Airway epithelial cell (primary cell): ENCODE measurements around the gene ASB3. TPM values are rescaled to one million over a fixed set of nuclear protein-coding genes. Genes with fewer than 3 reads are reported as not detected.

Source experiments
- total RNA-seq: library from RNA; depleted of rRNA; stranded (reverse); fragments of >200 nt; gene quantifications from 2 replicates; pipeline ENCODE4 v1.2.3, GENCODE V29; 2015

Gene ASB3, protein sequence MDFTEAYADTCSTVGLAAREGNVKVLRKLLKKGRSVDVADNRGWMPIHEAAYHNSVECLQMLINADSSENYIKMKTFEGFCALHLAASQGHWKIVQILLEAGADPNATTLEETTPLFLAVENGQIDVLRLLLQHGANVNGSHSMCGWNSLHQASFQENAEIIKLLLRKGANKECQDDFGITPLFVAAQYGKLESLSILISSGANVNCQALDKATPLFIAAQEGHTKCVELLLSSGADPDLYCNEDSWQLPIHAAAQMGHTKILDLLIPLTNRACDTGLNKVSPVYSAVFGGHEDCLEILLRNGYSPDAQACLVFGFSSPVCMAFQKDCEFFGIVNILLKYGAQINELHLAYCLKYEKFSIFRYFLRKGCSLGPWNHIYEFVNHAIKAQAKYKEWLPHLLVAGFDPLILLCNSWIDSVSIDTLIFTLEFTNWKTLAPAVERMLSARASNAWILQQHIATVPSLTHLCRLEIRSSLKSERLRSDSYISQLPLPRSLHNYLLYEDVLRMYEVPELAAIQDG
- 10.6 and 12.5 TPM in 2 replicates for total RNA-seq

DNA sequence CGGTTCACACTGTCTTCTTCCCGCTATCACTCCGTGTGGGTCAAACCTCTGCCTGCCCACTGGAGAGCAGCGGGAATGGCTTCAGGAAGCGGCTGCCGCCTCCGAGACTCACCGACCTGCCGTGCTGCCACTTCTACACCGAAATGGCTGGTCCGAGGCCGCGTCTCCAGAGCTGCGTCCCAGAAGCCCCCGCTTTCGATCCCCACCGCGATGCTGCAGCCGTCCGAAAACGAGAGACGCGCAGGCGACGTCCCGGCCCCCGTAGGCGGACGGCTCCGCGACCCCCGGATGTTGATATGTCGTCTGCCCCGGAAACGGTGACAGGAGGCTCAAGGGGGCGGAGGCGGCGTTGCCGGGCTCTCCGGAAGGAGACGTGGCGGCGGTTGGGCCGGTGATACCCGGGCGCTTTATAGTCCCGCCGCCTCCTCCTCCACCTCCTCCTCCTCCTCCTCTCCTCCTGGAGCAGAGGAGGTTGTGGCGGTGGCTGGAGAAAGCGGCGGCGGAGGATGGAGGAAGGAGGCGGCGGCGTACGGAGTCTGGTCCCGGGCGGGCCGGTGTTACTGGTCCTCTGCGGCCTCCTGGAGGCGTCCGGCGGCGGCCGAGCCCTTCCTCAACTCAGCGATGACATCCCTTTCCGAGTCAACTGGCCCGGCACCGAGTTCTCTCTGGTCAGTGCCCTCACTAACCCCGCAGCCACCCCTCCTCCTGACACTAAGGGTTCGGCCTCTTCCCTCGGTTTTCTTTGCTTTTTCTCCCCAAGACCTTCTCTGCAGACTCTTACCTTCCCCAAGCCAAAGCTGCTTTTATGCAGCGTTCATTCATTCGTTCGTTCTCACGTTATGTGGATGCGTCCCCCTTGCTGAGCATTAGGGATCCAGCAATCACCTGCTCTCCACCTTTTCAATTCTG lies at the start of gene ASB3, which contains the start of gene ERLEC1:
Gene ASB3, minus strand, starts transcription at position 249 of the 909 bp plus-strand sequence. CDS start 21,381 bp downstream, outside the sequence.
Gene ERLEC1, plus strand, starts transcription at position 340 of the 909 bp plus-strand sequence. Its CDS starts 167 bp downstream, at position 507.

DNA sequence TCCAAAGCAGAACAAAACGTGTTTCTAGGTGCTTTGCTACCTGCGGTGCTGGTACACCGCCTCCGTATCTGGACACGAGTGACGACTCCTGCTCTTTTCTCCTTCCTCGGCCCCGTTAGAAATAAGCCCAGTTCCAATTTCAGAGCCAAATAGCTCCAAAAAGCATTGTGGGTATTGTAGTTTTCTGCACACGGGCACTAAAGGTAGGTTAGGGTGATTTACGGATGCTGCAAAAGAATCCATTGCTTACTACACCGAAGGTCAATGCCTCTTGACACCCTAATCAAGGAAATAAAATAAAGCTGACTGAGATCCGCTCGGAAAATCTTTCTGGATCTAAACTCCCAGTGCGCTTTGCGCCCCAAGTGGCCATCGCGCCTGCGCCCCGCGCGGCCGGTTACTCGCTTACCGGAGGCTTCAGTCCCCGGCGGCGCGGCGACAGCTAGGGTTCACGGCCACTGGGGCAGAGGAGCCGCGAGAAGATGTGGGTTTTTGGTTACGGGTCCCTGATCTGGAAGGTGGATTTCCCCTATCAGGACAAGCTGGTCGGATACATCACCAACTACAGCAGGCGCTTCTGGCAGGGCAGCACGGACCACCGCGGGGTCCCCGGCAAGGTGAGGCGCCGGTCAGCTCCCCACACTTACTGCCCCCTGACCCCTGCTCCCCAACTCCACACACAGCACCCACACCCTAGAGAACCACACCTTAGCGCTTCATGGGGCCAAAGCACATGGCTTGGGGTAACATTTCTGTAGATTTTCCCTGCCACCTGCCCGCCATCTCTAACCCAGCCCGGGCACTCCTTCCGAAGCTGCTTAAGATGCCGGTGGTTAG lies 19.1 kb downstream of the ASB3 start, which contains the start of gene CHAC2:
Gene CHAC2, plus strand, starts transcription at position 400 of the 837 bp plus-strand sequence. Its CDS starts 83 bp downstream, at position 483.

Other genes with a start within 250 kb of the ASB3 start
- gene CHAC2, start 19.1 kb downstream of the ASB3 start, total RNA-seq = 10.6 and 13.3 TPM in 2 replicates
- 43.3 and 48.6 TPM in 2 replicates for gene ERLEC1, start 91 bp upstream of the ASB3 start, total RNA-seq
- gene GPR75, start 73.0 kb upstream of the ASB3 start, total RNA-seq = 0.05 and 0.78 TPM in 2 replicates
- 27.7 and 44.3 TPM in 2 replicates for gene PSME4, start 184.0 kb upstream of the ASB3 start, total RNA-seq